22Rv1 (cell line): Measurements from ENCODE around the gene DCLK2.

Source experiments
- H3K27ac ChIP-seq: fragments of 450-650 bp; 2 replicates; pipeline ENCODE4 v1.5.1; 2017
- ZFX ChIP-seq: fragments of 450-650 bp; IDR thresholded peaks from 2 replicates; pipeline ENCODE4 v1.6.1; 2017; ENCODE audit warnings: antibody characterized with exemption, borderline replicate concordance
- TF ChIP-seq, protein P1 (sequence below): fragments of 450-650 bp; IDR thresholded peaks from 2 replicates; pipeline ENCODE4 v1.5.1; 2017; ENCODE audit warnings: mild to moderate bottlenecking

The DCLK2 gene

GRCh38 chr4:150234246-150234645 lies 156.0 kb downstream of the DCLK2 start:
- TF ChIP-seq, protein P1, sequence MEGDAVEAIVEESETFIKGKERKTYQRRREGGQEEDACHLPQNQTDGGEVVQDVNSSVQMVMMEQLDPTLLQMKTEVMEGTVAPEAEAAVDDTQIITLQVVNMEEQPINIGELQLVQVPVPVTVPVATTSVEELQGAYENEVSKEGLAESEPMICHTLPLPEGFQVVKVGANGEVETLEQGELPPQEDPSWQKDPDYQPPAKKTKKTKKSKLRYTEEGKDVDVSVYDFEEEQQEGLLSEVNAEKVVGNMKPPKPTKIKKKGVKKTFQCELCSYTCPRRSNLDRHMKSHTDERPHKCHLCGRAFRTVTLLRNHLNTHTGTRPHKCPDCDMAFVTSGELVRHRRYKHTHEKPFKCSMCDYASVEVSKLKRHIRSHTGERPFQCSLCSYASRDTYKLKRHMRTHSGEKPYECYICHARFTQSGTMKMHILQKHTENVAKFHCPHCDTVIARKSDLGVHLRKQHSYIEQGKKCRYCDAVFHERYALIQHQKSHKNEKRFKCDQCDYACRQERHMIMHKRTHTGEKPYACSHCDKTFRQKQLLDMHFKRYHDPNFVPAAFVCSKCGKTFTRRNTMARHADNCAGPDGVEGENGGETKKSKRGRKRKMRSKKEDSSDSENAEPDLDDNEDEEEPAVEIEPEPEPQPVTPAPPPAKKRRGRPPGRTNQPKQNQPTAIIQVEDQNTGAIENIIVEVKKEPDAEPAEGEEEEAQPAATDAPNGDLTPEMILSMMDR, result no peak
- TF ChIP-seq ZFX, result no peak
- H3K27ac ChIP-seq, result no peak overlapping the region

GRCh38 chr4:150235317-150235716 lies 157.1 kb downstream of the DCLK2 start:
- TF ChIP-seq, protein P1, result no peak
- no peak for TF ChIP-seq ZFX
- H3K27ac ChIP-seq, result no peak overlapping the region

GRCh38 chr4:150235808-150236271 lies 157.6 kb downstream of the DCLK2 start:
- H3K27ac ChIP-seq, result no peak overlapping the region
- no peak for TF ChIP-seq ZFX
- TF ChIP-seq, protein P1, result no peak

- H3K27ac ChIP-seq, result no peak overlapping the region
- TF ChIP-seq, protein P1, result no peak
- no peak for TF ChIP-seq ZFX
Observed at GRCh38 chr4:150236626-150237025, 158.4 kb downstream of the DCLK2 start.

GRCh38 chr4:150237110-150237872 lies 159.0 kb downstream of the DCLK2 start:
- TF ChIP-seq, protein P1, result no peak
- TF ChIP-seq ZFX, result no peak

GRCh38 chr4:150238591-150238990 lies 160.3 kb downstream of the DCLK2 start:
- no peak overlapping the region for H3K27ac ChIP-seq
- TF ChIP-seq ZFX, result no peak
- TF ChIP-seq, protein P1, result no peak

More at GRCh38 chr4:150237110-150237872, 159.0 kb downstream of the DCLK2 start:
- no peak overlapping the region for H3K27ac ChIP-seq

DNA sequence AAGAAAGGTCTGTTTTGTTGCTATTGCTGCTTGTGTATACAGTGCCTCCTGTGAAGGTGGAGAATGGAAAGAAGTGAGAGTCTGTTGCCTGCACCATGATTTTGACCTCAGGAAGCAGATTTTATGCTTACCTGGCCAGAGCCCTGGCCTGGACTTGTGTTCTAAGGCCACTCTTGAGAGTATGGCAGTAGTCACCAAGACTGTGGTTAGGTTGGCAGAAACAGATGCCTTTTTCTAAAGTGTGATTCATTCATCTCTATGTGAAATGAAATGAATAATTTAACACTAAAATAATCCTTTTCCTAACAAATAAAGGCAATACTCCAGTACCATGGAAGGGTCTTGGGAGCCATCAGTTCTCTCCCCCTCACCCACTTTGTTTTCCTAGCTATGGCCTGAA lies 161.8 kb downstream of the DCLK2 start:
- TF ChIP-seq ZFX, result no peak
- TF ChIP-seq, protein P1, result no peak
- no peak overlapping the region for H3K27ac ChIP-seq
